GM18502 (cell line): ENCODE measurements around the gene TF.
"Not testable (repeated sequence)": the region's sequence is repeated elsewhere in the genome, so short reads cannot be mapped to it uniquely, and the experiment has no call there.

Experiments used
- ATAC-seq: cut with Tn5 transposase; IDR thresholded peaks from one replicate; pipeline ENCODE4 v1.9.1; 2021; ENCODE audit warnings: mild to moderate bottlenecking; ENCODE audit not compliant: unreplicated experiment, poor library complexity

The TF gene

DNA sequence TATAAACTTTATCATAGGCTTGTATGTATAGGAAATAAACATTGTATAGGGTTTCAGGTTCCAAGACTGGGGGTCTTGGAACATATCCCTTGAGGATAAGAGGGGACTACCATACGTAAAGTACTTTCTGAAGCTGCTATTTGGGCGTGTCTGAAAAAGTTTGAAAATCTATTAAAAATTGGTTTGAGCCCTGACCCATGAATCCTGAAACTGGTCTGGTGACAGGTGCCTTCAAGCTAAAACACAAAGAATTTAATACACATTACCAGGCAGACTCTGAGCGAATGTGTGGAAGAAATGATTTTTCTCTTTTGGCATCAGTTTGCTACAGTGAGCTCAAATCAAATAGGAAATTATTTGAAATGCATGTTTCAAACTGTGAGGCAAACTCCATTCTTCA, 16.3 kb downstream of the TF start:
- ATAC-seq = no peak

DNA sequence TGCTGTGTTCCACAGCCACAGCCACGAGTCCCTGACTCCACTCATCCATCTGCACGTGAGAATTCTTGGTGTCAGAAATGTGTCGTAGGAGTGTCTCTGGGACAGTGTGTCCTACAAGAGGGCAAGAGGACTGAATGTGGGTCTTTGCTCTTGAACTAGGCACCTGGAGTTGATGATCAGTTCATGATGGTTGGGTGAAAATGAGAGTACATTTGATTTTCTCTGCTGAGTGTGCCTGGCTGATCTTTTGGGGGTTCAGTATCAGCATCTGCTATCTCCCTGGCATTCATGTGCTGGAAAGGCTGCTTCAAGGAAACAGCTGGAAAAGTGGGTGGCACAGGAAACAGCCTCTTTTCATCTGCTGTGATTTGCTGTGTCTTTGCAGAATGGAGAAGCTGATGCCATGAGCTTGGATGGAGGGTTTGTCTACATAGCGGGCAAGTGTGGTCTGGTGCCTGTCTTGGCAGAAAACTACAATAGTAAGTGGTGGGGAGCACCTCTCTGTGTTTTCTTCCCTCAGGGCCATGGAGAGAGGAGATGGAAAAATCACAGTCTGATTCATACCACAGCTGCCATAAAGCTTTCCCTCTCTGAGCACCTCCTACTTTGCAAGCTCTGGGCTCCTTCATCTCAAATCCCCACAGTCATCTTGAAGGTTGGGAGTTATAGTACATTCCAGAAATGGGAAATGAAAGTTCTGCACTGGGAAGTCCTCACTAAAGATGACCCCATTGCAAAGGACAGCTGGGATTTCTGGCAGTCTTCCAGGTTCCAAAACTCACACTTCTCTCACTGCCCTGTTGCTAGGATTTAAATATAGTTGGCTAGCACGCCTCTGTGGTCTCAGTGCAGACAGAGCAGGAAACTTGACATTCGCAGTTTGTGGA, 17.8 kb downstream of the TF start:
- ATAC-seq = no peak

DNA sequence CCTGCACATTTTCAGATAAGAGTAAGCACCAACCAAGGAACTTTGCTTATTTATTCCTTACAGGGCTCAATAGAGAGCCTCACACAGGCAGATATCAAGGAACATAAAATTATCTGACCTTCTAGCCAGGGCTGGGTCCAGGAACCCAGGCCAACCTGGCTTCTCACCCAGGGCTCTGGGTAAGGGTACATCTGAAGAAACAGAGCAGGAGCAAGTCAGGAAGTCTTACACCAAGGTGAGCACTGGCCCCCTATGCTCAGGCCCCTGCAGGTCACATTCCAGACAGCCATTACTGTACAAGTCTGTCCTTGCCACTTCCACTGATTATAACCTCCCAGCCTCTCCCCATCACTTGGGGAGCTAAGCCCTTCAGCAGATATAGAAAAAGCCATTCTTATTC, 19.1 kb downstream of the TF start:
- ATAC-seq = no peak

- no peak for ATAC-seq
These were observed 21.4 kb downstream of the TF start for GRCh38 chr3:133767607-133768006.

DNA sequence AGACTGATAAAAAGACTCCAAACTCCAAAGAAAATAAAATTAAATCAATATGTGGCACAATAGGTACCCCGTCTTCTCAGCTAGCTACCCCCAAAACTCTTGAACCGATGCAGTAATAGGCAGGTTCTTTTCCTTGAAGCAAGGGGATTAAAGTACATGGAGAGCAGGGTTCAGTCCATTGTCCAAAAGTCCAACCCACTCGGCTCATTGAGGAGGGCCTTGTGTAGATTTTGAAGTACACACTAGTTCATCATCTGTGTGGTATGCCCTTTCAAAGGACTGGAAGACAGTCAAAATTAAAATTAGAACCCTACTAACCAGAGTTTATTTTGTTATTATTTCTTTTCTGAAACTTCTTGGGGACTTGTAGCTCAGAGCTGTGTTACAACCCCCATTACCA, 23.3 kb downstream of the TF start:
- ATAC-seq = no peak

DNA sequence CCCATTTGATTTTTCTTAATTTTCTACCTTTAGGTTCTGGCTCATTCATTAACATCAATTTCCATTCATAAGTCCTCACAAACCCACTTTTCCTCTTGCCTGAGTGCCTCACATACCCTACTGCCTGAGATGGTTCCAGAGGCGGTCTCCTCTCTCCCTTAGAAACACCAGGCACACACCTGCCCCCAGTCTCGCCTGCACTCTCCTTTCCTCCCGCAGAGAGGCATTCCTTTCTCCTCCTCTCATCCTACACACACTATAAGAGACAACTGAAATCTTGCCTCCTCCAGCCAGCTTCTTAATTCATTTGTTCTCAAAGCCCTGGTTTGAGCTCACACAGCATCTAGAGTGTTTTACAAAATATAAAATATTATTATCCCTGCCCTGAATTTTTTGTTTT, 27.5 kb downstream of the TF start:
- no peak for ATAC-seq

DNA sequence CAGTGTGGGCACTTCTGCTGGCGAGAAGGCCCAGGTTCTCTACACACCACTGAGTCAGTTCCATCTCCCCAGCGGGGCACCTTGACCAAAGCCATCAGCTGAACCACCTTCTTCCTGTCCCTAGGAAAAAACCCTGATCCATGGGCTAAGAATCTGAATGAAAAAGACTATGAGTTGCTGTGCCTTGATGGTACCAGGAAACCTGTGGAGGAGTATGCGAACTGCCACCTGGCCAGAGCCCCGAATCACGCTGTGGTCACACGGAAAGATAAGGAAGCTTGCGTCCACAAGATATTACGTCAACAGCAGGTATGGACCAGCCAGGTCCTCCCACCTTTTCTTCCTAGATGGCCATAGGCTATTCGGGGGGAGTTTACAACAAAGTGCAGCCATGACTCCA, 29.1 kb downstream of the TF start:
- no peak for ATAC-seq

DNA sequence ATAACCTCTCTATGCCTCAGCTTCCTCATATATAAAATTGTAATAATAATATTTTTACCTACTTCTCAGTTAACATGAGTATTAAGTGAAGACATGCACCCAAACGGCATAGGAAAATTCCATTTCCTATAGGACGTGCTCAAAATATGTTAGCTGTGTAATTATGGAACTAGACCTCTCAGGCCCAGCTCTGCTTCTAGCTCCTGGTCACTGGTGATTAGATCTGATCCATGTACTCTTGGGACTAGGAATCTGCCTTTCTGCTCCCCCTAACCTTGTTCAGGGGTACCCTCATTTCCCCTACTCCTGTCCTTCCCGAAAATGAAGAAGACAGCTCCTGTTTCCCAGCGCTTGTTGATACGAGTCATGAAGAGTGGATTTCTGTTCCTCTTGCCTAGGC, 29.6 kb downstream of the TF start:
- no peak for ATAC-seq

GRCh38 chr3:133776794-133777438, 30.7 kb downstream of the TF start:
- ATAC-seq = no peak

DNA sequence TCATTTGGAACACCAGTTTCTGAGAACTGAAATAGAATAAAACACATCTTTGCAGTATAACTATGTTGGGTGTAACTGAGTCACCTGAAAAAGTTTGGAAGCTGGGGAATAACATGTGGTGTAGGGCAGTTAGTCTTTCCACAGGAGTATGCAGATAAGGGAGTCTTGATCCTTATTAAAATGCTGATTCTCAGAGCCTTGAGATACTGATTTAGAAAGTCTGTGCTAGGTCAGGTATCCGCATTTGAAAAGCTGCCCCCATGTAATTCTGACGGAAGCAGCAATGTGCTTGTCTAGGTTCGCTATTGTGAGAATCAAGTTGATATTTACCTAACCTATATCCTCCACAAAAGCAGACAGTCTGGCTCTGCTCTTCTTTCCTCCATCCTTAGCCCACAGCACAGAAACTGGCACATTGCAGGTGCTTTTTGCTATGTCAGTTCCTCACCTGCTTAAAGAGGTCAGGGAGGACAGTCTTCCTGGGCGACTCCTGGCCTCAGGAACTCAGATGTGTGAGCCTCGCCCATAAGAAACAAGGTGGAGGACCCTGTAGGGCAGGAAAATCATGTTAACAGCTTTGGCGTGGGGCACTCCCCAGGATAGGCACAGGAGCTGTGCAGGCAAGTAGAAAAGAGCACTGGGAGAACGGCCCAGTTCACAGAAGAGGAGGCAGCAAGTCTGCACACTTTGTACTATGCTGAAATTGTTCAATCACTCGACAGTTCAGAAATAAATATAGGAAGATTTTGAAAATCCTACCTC, 31.8 kb downstream of the TF start:
- no peak for ATAC-seq

DNA sequence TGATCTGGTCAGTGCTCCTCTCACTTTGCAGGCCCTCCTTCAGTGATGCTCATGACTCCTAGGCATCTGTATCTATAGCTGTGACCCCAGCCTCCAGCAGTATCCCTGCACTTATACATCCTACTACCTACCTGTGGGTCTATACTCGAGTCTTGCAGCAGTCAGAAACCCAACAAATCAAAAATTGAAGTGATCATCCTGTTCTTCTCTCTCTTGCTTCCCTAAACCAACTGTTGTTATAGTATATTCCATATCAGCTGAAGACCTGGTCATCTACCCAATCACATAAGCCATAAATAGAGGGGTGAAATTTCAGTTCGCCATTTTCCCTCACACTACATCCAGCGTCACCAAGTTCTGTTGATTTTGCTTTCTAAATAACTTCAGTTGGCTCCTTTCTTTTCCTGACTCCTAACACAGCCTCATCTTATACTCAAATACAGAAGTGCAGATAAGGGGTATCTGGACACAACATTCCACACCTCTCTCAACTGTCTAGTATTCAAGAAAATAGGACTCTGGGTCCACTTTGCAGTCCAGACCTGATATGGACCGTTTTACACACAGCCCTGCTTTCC, 33.5 kb downstream of the TF start:
- ATAC-seq = no peak

GRCh38 chr3:133780756-133781155, 34.6 kb downstream of the TF start:
- not testable (repeated sequence) for ATAC-seq

DNA sequence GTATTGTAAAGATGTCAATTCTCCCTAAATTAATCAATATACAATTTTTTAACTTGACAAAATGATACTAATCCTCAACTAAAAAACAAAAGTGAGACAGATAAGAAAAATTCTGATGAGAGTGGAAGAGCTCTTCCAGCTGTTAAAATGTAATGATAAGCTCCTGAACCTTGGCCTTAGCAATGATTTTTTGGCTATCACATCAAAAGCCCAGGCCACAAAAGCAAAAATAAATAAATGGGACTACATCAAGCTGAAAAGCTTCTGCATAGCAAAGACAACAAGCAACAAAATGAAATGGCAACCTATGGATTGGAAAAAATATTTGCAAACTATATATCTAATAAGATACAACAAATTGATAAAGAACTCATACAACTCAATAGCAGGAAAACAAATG, 35.4 kb downstream of the TF start:
- ATAC-seq = no peak

GRCh38 chr3:133782454-133782853, 36.3 kb downstream of the TF start:
- no peak for ATAC-seq

DNA sequence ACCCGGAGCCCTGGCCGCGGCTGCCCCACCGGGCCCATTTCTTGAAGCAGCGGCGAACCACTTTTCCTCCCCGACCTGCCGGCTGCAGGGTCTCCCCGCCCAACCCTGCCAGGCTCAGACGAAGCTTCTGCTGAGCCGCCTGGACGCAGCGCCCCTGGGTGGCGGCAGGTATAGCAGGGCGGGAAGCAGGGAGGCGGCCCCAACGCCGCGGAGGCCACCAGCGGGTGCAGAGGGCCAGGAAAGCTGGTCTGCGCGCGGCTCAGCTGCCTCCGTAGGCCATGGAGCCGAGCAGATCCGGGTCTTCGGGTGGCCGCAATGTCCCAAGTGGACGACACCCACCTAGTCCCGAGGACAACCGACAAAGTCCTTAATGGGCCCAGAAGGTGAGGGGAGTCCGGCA, 37.6 kb downstream of the TF start:
- ATAC-seq = no peak

- ATAC-seq = no peak
These were observed 41.8 kb downstream of the TF start for GRCh38 chr3:133788024-133788423.

- ATAC-seq = no peak
These were observed 46.1 kb downstream of the TF start for GRCh38 chr3:133792171-133792763.

GRCh38 chr3:133797396-133798105, 51.4 kb downstream of the TF start:
- no peak for ATAC-seq

DNA sequence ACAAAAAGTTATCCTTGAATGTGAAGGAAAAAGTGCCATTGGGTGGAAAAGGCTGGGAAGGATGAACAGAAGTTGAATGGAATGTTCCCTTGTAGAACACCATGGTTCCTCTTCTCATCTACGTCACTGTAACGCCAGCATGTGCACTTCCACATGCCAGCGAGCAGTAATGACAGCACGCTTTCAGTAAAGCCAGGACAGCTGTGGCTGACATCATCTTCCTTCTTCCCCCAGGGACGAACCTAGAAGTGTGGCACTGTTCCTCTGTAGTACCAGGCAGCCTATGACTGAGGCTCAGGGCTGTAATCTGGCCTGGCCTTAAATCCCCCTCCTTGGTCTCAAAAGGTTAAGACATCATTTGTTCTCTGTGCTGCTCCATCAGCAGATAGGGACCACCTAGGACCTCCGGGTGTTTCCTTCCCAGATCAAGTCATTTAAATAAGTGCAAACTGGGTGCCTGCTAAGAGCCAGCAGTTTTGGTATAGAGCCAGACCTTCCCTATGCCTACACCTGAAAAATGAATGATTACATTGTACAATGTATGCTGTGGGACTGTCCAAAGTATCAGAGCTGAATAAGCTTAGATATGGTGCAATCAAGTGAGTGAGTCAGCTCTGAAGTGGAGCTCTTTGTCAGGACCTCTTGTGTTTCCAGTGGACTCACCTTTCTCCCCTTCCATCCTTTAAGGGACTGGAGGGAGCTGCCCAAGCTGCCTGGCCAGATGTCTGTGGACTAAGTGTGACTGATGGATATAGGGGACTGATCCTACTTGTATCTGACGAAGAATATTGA, 53.8 kb downstream of the TF start:
- ATAC-seq = no peak
